NK-92 treated with Interleukin-12 subunit alpha and Interleukin-12 subunit beta, amount 100 ng/mL, for 24 hours (cell line): ENCODE data around the gene ATP8A2.

Experiments used
- DNase-seq: peaks from one replicate; lab custom pipeline; 2025; lab: John Stamatoyannopoulos, UW

The ATP8A2 gene

GRCh38 chr13:26012995-26013394 lies 641.2 kb downstream of the ATP8A2 start:
- DNase-seq, result no peak

GRCh38 chr13:26015271-26016125 lies 643.7 kb downstream of the ATP8A2 start:
- no peak for DNase-seq

- no peak for DNase-seq
These were observed 644.4 kb downstream of the ATP8A2 start for GRCh38 chr13:26016189-26016588.

- no peak for DNase-seq
These were observed 645.6 kb downstream of the ATP8A2 start for GRCh38 chr13:26017196-26017921.

GRCh38 chr13:26017932-26018665 lies 646.3 kb downstream of the ATP8A2 start:
- no peak for DNase-seq

- no peak for DNase-seq
These were observed 647.5 kb downstream of the ATP8A2 start for GRCh38 chr13:26019251-26019650.

- no peak for DNase-seq
These were observed 648.4 kb downstream of the ATP8A2 start for GRCh38 chr13:26019881-26020870.

GRCh38 chr13:26020891-26021290 lies 649.1 kb downstream of the ATP8A2 start:
- no peak for DNase-seq

GRCh38 chr13:26021516-26021915 lies 649.7 kb downstream of the ATP8A2 start:
- no peak for DNase-seq

- DNase-seq, result no peak
These were observed 650.2 kb downstream of the ATP8A2 start for GRCh38 chr13:26021956-26022355.

GRCh38 chr13:26022538-26023292 lies 650.9 kb downstream of the ATP8A2 start:
- DNase-seq, result no peak

- DNase-seq, result no peak
These were observed 652.8 kb downstream of the ATP8A2 start for GRCh38 chr13:26024558-26024957.

GRCh38 chr13:26025196-26025595 lies 653.4 kb downstream of the ATP8A2 start:
- DNase-seq, result no peak

- no peak for DNase-seq
These were observed 654.0 kb downstream of the ATP8A2 start for GRCh38 chr13:26025771-26026170.

- DNase-seq, result no peak
These were observed 654.4 kb downstream of the ATP8A2 start for GRCh38 chr13:26026211-26026610.

GRCh38 chr13:26029581-26030136 lies 657.9 kb downstream of the ATP8A2 start:
- DNase-seq, result no peak

GRCh38 chr13:26030331-26030730 lies 658.6 kb downstream of the ATP8A2 start:
- no peak for DNase-seq

- DNase-seq, result no peak
These were observed 662.2 kb downstream of the ATP8A2 start for GRCh38 chr13:26034018-26034417.

GRCh38 chr13:26036383-26036782 lies 664.6 kb downstream of the ATP8A2 start:
- no peak for DNase-seq

GRCh38 chr13:26037302-26037701 lies 665.5 kb downstream of the ATP8A2 start:
- DNase-seq, result no peak
